ENCODE data around the gene KRTAP4-8.
"Not testable (repeated sequence)": the region's sequence is repeated elsewhere in the genome, so short reads cannot be mapped to it uniquely, and the experiment has no call there.

The KRTAP4-8 gene

DNA sequence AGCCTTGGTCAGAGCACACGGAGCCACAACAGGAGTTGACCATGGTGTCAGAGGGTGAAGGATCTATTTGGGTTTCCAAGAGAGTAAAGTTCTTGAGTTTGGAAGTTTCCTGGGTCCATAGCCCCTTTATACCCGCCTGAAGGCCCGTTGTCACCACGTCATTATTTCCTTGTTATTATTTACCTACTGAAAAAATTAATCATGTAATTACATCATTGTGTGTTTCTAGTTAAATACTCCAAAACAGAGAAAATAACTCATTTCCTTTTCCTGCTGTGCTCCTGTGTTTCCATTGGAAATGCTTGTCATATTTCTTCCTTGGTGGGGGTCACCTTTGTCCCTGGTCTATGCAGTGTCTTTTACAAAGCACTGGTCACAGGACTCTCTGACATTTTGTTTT, at the start of gene KRTAP4-8:
KRTAP4-8 (minus strand) TSS at position 101 of the 400 bp plus-strand sequence; CDS start at position 43, 58 bp downstream.
- DNase-seq (ENCODE audit: extremely low spot score, insufficient read length, low read depth) (no peak), FAIRE-seq (no peak)

DNA sequence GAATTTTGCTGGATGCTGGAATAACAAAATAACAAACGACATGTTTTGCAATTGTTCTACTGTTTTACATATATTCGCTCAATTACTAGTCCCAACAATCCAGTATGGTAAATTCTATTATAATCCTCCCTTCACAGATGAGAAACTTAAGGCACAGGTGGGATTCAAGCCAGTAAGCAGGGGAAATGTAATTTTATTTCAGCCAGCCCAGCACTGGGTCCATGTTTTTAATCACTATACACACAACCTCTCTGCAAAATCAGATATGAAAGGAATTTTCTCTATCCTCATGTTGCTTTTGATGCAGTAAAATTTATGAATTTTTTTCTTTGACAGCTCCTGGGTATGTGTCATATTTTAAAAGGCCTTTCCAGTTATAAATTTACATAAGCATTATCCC, 47.3 kb upstream of the KRTAP4-8 start:
- no peak for DNase-seq (ENCODE audit: extremely low spot score, insufficient read length, low read depth)
- no peak for FAIRE-seq

DNA sequence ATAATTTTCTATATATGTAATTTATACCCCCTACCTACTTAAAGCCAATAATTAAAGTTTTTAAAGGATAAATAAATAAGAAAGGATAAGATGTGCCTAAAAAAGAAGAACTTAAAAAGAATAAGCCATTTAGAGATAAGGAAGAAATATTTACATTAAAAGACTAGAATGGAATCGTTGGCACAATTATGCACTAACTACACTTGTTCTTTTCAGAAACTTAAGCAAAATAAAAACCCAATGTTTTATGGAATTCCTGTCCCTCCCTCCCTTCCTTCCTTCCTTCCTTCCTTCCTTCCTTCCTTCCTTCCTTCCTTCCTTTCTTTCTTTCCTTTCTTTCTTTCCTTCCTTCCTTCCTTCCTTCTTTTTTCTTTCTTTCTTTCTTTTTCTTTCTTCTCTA, 46.9 kb upstream of the KRTAP4-8 start:
- FAIRE-seq (no peak), DNase-seq (ENCODE audit: extremely low spot score, insufficient read length, low read depth) (no peak)

DNA sequence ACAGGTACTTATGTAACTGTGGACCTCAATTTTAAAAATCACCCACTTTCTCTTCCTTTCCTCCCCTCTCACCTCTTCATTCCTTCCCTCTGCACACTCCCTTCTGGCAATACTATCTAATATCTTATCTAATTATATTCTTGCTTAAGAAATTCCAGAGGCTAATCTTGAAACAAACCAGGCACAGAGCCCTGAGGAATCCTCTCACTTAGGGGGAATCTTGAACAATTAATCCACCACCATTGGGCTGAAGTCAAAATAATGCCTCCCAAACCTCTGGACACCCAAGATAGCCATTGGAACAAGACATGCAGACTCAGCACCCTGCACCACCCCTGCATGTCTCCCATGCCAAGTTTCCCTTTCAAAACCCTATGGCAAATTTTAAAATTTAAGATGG, 43.4 kb upstream of the KRTAP4-8 start:
- DNase-seq (ENCODE audit: extremely low spot score, insufficient read length, low read depth) (no peak), FAIRE-seq (no peak)

DNA sequence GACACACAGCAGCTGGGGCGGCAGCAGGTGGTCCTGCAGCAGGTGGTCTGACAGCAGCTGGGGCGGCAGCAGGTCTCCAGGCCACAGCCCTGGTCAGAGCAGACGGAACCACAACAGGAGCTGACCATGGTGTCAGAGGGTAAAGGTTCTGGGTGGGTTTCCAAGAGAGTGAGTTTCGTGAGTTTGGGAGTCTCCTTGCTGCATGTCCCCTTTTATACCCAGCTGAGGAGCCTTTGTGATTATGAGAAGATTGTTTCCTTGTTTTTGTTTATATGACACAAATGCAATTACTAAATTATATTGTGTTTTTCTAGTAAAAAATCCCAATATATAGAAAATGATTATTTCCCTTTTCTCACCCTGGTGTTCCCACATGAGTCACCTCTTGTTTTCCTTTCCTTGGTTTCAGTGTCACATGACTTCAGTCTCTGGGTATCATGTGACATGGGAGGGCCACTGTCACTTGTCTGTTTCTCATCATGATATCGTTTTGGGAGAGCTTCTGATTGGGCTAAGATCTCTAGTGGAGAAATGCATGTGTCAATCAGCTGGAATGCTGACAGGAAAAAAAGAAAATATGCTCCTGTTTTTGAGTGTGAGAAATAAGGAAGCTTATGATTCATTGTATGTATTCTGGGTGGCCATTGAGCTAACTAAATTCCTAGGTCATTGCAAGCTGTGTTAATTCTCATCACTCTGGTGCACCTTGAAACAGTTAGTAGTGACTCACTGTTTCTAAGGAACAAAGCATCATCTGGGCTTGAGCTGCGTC, 42.6 kb upstream of the KRTAP4-8 start, which contains the start of gene KRTAP4-6:
KRTAP4-6 (minus strand) TSS at position 185 of the 772 bp plus-strand sequence; CDS start at position 128, 57 bp downstream.
- no peak for FAIRE-seq
- DNase-seq (ENCODE audit: extremely low spot score, insufficient read length, low read depth), result no peak

DNA sequence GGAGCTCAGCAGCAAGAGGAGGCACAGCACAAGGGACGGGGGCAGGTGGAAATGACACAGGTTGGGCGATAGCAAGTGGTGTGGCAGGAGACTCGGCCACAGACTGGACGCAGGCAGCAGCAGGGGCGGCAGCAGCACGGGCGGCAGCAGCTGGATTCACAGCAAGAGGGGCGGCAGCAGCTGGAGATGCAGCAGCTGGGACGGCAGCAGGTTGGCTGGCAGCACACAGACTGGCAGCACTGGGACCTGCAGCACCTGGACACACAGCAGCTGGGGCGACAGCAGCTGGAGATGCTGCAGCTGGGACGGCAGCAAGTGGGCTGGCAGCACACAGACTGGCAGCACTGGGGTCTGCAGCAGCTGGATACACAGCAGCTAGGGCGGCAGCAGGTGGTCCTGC, 41.9 kb upstream of the KRTAP4-8 start:
- FAIRE-seq; DNase-seq (ENCODE audit: extremely low spot score, insufficient read length, low read depth): not testable (repeated sequence)

DNA sequence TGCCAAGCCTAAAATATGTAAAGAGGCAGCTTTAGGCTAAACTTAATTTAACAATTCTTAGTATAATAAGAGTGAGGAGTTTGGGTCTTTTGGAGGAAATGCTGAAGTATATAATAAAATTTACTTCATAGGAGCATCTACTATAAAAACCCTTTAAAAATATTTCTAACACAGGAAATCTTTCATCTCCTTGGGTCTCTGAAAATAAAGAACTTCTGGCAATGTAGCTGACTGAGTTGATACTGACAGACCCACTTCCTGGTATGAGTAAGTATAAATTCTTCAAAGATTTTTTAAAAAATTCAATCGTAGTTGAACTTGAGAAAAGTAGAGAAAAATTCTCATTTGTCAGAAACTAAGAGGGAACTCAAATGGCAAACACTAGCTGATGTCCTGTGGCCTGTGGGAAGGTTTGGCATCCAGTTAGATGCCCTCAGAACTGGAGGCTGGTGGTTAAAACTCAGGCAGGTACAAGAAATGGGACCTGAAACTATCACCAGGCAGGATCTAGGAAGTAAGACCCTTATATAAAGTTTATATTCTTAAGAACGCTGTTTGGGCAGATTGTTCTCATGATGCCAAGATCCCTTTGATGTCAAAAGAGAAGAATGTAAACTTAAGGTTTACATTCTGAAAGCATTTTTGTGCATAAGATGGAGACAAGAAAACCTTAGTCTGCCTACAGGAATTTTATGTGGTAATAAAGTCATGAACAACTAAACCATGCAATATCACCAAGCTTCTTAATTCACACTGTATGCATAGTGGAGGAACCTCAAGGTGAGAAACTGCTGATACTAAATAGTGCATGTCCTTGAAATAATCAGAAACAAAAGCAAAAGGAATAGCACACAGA, 36.2 kb upstream of the KRTAP4-8 start:
- FAIRE-seq (no peak), DNase-seq (ENCODE audit: extremely low spot score, insufficient read length, low read depth) (no peak)

DNA sequence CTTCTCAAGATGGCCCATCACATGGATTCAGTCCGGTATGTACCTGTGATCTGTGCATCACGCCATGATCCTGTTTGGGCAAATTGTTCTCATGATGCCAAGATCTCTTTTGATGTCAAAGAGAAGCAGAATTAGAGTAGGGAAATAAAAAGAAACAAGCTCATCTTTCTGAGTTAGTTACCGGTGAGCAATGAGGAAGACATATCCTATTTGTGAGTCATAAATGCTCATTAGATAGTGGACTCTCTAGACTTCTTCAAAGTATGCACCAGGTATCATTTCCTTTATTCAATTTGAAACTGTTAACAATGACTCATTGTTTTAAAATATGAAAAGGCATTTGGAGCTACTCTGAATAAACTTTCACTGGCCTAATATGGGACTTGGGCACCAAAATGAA, 34.0 kb upstream of the KRTAP4-8 start:
- DNase-seq (ENCODE audit: extremely low spot score, insufficient read length, low read depth), result no peak
- no peak for FAIRE-seq

DNA sequence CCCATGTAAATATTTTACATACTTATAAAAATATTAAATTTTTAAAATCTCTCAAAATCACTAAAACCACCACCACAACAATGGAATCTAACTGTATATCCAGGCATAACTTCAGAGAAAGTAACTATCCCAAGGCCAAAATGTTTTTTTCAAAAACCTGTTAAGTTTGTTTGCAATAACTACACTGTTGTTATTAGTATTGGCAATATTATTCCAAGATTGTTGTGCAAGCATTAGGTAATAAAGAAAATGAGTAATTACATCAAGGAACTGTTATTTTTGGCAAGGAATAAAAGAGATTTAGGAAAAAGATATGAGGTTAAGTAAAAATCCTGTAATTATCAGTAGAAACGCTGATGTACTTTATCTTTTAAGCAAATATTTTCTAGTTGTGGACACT, 29.4 kb upstream of the KRTAP4-8 start:
- FAIRE-seq (no peak), DNase-seq (ENCODE audit: extremely low spot score, insufficient read length, low read depth) (no peak)

DNA sequence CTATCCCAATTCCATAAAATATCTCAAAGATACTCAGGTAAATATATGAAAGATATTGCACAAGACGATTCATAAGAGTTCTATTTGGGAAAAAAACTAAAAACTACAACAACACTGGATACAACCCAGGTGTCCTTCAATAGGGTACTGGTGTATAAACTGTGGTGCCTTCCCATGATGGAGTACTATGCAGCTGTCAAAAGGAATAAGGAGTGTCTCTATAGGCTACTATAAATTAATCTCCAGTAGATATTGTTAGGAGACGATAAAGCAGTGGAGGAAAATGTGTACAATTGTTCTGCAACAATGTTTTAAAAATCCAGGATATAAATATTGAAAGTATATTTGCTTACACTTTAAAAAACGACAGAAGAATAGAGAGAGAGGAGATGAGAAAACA, 28.5 kb upstream of the KRTAP4-8 start:
- FAIRE-seq (no peak), DNase-seq (ENCODE audit: extremely low spot score, insufficient read length, low read depth) (no peak)

DNA sequence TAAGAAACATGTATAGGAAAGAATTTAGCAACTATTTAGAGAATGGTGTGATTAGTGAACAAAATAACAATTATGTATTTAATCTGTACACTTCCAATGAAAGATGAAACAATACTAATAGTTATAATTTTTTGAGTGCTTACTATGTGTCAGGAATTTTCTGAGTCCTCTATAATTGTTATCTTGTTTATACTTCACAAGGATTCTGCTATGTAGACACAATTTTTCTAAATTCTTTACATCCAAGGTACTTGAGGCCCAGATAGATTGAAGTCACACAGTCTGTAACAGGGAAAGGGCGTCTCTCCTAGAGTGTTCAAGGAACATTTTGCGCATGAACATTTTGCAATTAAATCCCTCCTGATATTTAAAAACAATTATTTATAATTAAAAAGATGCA, 27.1 kb upstream of the KRTAP4-8 start:
- DNase-seq (ENCODE audit: extremely low spot score, insufficient read length, low read depth) (no peak), FAIRE-seq (no peak)

DNA sequence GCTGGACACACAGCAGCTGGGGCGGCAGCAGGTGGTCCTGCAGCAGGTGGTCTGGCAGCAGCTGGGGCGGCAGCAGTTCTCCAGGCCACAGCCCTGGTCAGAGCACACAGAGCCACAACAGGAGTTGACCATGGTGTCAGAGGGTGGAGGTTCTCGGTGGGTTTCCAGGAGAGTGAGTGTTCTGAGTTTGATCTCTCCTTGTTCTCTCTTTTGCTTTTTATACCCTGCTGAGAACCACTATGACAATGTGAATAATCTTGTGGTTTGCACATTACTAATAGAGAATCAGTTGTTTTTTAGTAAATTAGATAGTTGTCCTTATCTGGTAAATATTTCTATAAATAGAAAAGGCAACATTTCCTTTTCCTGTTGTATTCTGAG, 26.0 kb upstream of the KRTAP4-8 start, which contains the start of gene KRTAP4-12:
KRTAP4-12 (minus strand) TSS at position 192 of the 381 bp plus-strand sequence; CDS start at position 132, 60 bp downstream.
- FAIRE-seq; DNase-seq (ENCODE audit: extremely low spot score, insufficient read length, low read depth): not testable (repeated sequence)

DNA sequence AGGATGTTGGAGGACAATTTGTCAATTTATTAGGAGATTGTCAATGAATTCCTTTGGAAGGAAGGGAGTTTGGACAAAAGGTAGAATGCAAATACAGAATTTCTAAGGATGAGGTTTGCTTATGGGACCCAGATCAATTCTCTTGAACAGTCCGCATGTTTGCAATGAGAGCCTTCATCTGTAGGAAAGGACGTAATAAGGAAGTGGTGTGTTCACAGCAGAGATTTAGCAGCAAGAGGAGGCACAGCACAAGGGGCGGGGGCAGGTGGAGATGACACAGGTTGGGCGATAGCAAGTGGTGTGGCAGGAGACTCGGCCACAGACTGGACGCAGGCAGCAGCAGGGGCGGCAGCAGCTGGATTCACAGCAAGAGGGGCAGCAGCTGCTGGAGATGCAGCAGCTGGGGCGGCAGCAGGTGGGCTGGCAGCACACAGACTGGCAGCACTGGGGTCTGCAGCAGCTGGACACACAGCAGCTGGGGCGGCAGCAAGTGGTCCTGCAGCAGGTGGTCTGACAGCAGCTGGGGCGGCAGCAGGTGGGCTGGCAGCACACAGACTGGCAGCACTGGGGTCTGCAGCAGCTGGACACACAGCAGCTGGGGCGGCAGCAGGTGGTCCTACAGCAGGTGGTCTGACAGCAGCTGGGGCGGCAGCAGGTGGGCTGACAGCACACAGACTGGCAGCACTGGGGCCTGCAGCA, 25.5 kb upstream of the KRTAP4-8 start:
- FAIRE-seq; DNase-seq (ENCODE audit: extremely low spot score, insufficient read length, low read depth): not testable (repeated sequence)

DNA sequence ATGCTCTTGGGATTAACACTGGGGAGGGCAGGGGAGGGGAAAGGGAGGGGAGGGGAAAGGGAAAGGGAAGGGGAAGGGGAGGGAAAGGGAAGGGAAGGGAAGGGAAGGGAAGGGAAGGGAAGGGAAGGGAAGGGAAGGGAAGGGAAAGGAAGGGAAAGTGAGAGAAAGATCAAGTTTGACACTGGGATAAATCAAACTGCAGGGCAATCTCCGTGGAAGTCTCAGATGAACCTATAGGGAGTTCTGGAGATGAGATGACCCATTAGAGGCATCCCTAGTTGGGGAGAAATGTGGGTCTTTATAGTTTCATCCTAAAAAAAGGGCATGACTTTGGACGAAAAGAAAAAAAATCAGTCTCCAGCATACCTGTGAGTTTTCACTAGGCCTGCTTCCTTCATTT, 23.8 kb upstream of the KRTAP4-8 start:
- FAIRE-seq (no peak), DNase-seq (ENCODE audit: extremely low spot score, insufficient read length, low read depth) (no peak)

DNA sequence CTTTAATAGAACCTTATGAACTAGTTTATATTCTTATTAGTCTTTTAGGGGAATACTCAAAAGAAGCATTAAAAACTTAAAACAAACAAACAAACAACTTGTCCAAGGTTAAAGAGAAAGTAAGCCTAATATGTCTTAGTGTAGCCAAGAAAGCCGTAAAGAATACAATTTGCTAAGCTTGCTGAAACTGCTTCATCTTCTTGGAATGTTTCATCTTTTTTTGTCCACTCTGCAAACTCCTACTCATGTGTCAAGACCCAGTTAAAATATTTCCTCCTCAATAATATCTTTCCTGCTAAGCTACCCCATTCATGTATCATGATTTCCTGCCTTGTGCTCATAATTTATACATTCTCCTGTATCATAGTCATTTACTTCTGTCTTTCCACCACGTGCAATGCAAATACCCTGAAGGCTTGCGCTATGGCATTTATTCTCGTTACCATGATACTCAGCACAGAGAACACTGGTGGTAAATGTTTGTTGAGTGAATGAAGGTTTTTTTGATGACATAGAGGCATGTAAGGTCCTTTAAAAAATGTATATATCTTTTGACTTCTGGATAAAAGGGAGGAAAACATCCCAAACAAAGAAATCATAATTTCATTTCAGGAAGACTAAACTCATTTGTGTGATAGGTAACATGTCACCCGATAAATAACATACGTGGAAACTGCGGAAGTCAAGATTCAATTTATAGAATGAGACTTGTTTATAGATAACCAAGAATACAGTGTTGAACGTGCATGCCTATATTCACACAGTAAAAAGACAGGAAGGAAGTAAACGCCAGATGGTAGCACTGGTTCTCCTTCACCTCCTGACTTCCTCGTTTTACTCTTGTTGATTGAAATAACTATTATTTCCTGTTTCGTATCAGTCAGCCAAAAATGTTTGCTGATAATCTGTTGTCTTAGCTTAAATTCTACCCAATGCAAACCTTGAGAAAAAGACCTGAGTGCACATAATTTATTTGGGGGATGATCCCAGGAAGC, 22.1 kb upstream of the KRTAP4-8 start:
- FAIRE-seq, result peak; percentile 52
- DNase-seq (ENCODE audit: extremely low spot score, insufficient read length, low read depth), result not testable (repeated sequence)

DNA sequence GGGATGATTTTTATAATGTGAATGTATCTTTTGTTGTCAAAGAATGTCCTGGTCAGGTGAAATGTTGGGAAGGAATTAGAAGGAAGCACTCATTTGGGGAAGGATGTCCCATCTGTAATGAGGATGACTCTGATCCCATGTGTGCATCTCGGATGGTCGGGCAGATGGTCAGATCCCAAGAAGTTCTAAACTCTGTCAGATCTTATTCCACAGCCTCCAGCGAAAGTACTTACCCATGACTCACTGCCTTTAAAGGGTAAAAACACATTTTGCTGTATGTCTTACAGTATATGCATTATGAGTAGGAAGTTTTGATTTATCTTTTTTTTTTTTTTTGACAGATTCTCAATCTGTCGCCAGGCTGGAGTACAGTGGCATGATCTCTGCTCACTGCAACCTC, 20.8 kb upstream of the KRTAP4-8 start:
- FAIRE-seq, result no peak
- DNase-seq (ENCODE audit: extremely low spot score, insufficient read length, low read depth), result no peak

DNA sequence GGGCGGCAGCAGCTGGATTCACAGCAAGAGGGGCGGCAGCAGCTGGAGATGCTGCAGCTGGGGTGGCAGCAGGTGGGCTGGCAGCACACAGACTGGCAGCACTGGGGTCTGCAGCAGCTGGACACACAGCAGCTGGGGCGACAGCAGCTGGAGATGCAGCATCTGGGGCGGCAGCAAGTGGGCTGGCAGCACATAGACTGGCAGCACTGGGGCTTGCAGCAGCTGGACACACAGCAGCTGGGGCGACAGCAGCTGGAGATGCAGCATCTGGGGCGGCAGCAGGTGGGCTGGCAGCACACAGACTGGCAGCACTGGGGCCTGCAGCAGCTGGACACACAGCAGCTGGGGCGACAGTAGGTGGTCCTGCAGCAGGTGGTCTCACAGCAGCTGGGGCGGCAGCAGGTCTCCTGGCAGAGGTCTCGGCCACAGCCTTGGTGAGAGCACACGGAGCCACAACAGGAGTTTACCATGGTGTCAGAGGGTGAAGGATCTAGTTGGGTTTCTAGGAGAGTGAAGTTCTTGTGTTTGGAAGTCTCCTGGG, 20.0 kb upstream of the KRTAP4-8 start, which contains the start of gene KRTAP4-11:
KRTAP4-11 (minus strand) TSS at position 528 of the 541 bp plus-strand sequence; CDS start at position 470, 58 bp downstream.
- not testable (repeated sequence) for DNase-seq (ENCODE audit: extremely low spot score, insufficient read length, low read depth); FAIRE-seq

DNA sequence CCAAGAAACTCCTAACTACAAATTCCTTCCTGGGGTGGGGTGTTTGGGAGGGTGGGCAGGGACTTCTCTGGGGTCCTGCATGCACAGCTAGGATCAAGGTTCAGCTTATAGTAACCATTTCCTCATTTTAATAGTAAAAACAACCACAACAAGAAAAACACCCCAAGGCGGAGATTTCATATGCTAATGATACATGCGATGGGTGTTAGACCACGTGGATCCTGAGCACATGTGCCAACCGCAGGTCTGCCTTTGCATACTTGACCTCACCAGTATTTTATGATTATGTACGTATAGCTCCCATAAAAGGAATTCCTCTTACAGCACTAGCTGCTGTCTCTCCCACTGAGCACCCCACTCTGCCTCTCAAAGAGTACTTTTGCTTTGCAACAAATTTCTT, 18.4 kb upstream of the KRTAP4-8 start:
- DNase-seq (ENCODE audit: extremely low spot score, insufficient read length, low read depth) (no peak), FAIRE-seq (no peak)

All from GM18507 (cell line).